Measurements from ENCODE around the gene CYFIP2. TPM values are rescaled to one million over a fixed set of nuclear protein-coding genes. Genes with fewer than 3 reads are reported as not detected.

The CYFIP2 gene
- total and polyA plus RNA-seq, 2 of the 8 experiments (the other 6 are each of a cell fraction or from before 2014, with no cell fraction given), result 45.1 to 80.6 TPM

GRCh38 chr5:157327771-157328170 is 61.8 kb downstream of the CYFIP2 start:
- H4K91ac ChIP-seq (replicated peaks; ENCODE audit: insufficient read length, low read length), result no peak overlapping the region
- H3K56ac ChIP-seq (replicated peaks; ENCODE audit: insufficient read length, low read depth, low read length), result no peak overlapping the region
- 87% methylated on average over 3 of the region's 3 CpGs; no CpG with 5 or more reads in 1 of the 2 experiments for WGBS, 2 experiments (ENCODE audit: extremely low coverage in 1 of 2, insufficient coverage in 1 of 2, insufficient read length in 1 of 2, insufficient replicate concordance in 2 of 2, low coverage in 1 of 2, low lambda C conversion rate in 2 of 2, missing lambda C conversion rate in 1 of 2)
- H3K27me3 ChIP-seq (replicated peaks in 1 of 4; ENCODE audit: control insufficient read depth in 3 of 4, extremely low read depth in 1 of 4, insufficient read depth in 3 of 4, low read length in 3 of 4), result no peaks in the 10 kb centered on the region
- no peak overlapping the region for H3K27ac ChIP-seq (ENCODE audit: low read depth, low read length)
- no peak overlapping the region for H3K4ac ChIP-seq (replicated peaks; ENCODE audit: insufficient read length, low read depth, low read length)
- POLR2A ChIA-PET (ENCODE audit: partially characterized antibody), result interaction anchor here (1.0 to 1.2 kb wide), 2 partner anchors 10 to 15 kb away, joined by 3 to 4 read pairs; no protein-coding TSS in a partner anchor
- no peak overlapping the region for H2BK120ac ChIP-seq (replicated peaks; ENCODE audit: low read depth, low read length)
- no peak overlapping the region for H3K23ac ChIP-seq (ENCODE audit: insufficient read length)
- no peak overlapping the region for H3K9ac ChIP-seq (replicated peaks in 1 of 4; ENCODE audit: extremely low read depth in 1 of 4, low read depth in 3 of 4, low read length in 3 of 4)
- no peak overlapping the region for H2BK20ac ChIP-seq (ENCODE audit: low read length)
- peaks cover 0 to 2% of the 10 kb centered on the region in 2 experiments for H4K20me1 ChIP-seq (replicated peaks in 1 of 2; ENCODE audit: control insufficient read depth in 1 of 2, insufficient read depth in 2 of 2, low read length in 2 of 2)
- no peaks in the 10 kb centered on the region for H3K23me2 ChIP-seq (ENCODE audit: low read depth, low read length)
- no peak overlapping the region for H2AFZ ChIP-seq (ENCODE audit: low read length)
- H3K18ac ChIP-seq (ENCODE audit: extremely low read depth, low read length), result no peak overlapping the region
- H4K5ac ChIP-seq (ENCODE audit: insufficient read length, low read depth, low read length), result no peak overlapping the region
- no peaks in the 10 kb centered on the region for H3K4me1 ChIP-seq (replicated peaks in 1 of 4; ENCODE audit: control insufficient read depth in 3 of 4, insufficient read depth in 4 of 4, low read length in 3 of 4)
- no peak overlapping the region for H2BK15ac ChIP-seq (ENCODE audit: low read length)
- peaks cover 0 to 20% (median 19%) of the 10 kb centered on the region in 4 experiments; a peak in 6 of 8 replicates for H3K36me3 ChIP-seq (ENCODE audit: control insufficient read depth in 2 of 4, insufficient read depth in 4 of 4, low read length in 3 of 4)
- DNase-seq (ENCODE audit: low read depth in 1 of 2, low spot score in 2 of 2) (no peak), FAIRE-seq (no peak)
- no peak overlapping the region for H3K4me2 ChIP-seq (ENCODE audit: insufficient read depth in 1 of 2, low read depth in 2 of 2, low read length in 2 of 2)
- no peaks in the 10 kb centered on the region for H3K79me1 ChIP-seq (ENCODE audit: low read depth, low read length)
- no peak overlapping the region for H2BK12ac ChIP-seq (ENCODE audit: low read depth, low read length)
- no peak overlapping the region for H3K14ac ChIP-seq (ENCODE audit: insufficient read length)
- no peaks in the 10 kb centered on the region for H3K9me3 ChIP-seq (ENCODE audit: insufficient read depth in 2 of 2, low read depth in 1 of 2, low read length in 1 of 2)
- H3K4me3 ChIP-seq (ENCODE audit: extremely low read depth in 1 of 4, insufficient read depth in 2 of 4, low read depth in 3 of 4, low read length in 4 of 4), result no peak overlapping the region
- H4K8ac ChIP-seq (ENCODE audit: extremely low read depth, insufficient read depth, low read length), result no peak overlapping the region
- no peak overlapping the region for H2BK5ac ChIP-seq (ENCODE audit: low read depth, low read length)
- CTCF ChIA-PET (ENCODE audit: partially characterized antibody), result interaction anchor here (0.7 to 12.4 kb wide), 33 partner anchors 9 to 760 kb away, joined by 3 to 157 read pairs (median 4); a partner anchor contains a TSS
- no peak overlapping the region for H2AK5ac ChIP-seq (ENCODE audit: low read depth, low read length)
- H3K79me2 ChIP-seq (ENCODE audit: control insufficient read depth in 1 of 2, insufficient read depth in 2 of 2, low read length in 2 of 2), result no peaks in the 10 kb centered on the region
- TF ChIP-seq KDM5A (IDR thresholded peaks at IDR 0.05; ENCODE audit: low read length), result no peak
- no peak for TF ChIP-seq CTBP2 (IDR thresholded peaks at IDR 0.05; ENCODE audit: borderline replicate concordance, insufficient read depth, insufficient read length, low read length)
- TF ChIP-seq SP4 (IDR thresholded peaks at IDR 0.05; ENCODE audit: low read length), result no peak
- TF ChIP-seq PHF8 (conservative IDR thresholded peaks at IDR 0.05; ENCODE audit: low read depth, low read length), result no peak
- no peak for TF ChIP-seq POU5F1 (IDR thresholded peaks at IDR 0.05; ENCODE audit: low read depth, low read length)
- TF ChIP-seq RNF2 (IDR thresholded peaks at IDR 0.05; ENCODE audit: borderline replicate concordance, low read depth, low read length, missing control alignments, poor library complexity, severe bottlenecking), result no peak
- TF ChIP-seq E2F6 (IDR thresholded peaks at IDR 0.05), result no peak
- no peak for TF ChIP-seq TBP (IDR thresholded peaks at IDR 0.05; ENCODE audit: low read depth, low read length)
- TF ChIP-seq EGR1 (IDR thresholded peaks at IDR 0.05; ENCODE audit: borderline replicate concordance, low read depth, low read length), result no peak
- no peak for TF ChIP-seq POLR2AphosphoS5 (IDR thresholded peaks at IDR 0.05; ENCODE audit: low read depth, low read length)
- no peak for TF ChIP-seq MAFK (IDR thresholded peaks at IDR 0.05; ENCODE audit: low read depth, low read length)
- TF ChIP-seq HDAC2 (IDR thresholded peaks at IDR 0.05; ENCODE audit: borderline replicate concordance in 1 of 2, low read depth in 2 of 2, low read length in 2 of 2), result no peak

All from H1 (cell line).